Activated naive CD4-positive, alpha-beta T cell treated with anti-CD3 and anti-CD28 coated beads for 36 hours (primary cell): ENCODE data around the gene ASPA. TPM values are rescaled to one million over a fixed set of nuclear protein-coding genes. Genes with fewer than 3 reads are reported as not detected.
"Not testable (repeated sequence)": the region's sequence is repeated elsewhere in the genome, so short reads cannot be mapped to it uniquely, and the experiment has no call there.

Source experiments
- CTCF ChIA-PET: fragments of 350-600 bp; sonication (Branson Sonifier 250); formaldehyde crosslinking; loops from one replicate; lab custom pipeline; 2021; ENCODE audit warnings: antibody characterized with exemption; lab: Charles Lee
- DNase-seq: peaks from one replicate; pipeline ENCODE4 v3.0.0-alpha.2; 2020
- H3K27ac Mint-ChIP-seq: one replicate; pipeline ENCODE4 v1.8.0; 2021; ENCODE audit warnings: mild to moderate bottlenecking, mixed read lengths
- H3K27me3 Mint-ChIP-seq: one replicate; pipeline ENCODE4 v1.8.0; 2021; ENCODE audit warnings: low read depth, mixed read lengths
- H3K36me3 Mint-ChIP-seq: one replicate; pipeline ENCODE4 v1.8.0; 2021; ENCODE audit warnings: low read depth, mixed read lengths
- H3K4me1 Mint-ChIP-seq: one replicate; pipeline ENCODE4 v1.8.0; 2021; ENCODE audit warnings: low read depth, mixed read lengths
- H3K4me3 Mint-ChIP-seq: one replicate; pipeline ENCODE4 v1.8.0; 2021; ENCODE audit warnings: mild to moderate bottlenecking, moderate library complexity, mixed read lengths
- H3K9me3 Mint-ChIP-seq: one replicate; pipeline ENCODE4 v1.8.0; 2021; ENCODE audit warnings: mixed read lengths
- intact Hi-C: fragments of 100-400 bp; cut with micrococcal nuclease; formaldehyde crosslinking; loops from one replicate; pipeline ENCODE4 v1.15.1; 2023
- total RNA-seq, 2 experiments: library from RNA; stranded (reverse); gene quantifications; one replicate each; pipeline ENCODE4 v1.2.3, GENCODE V29; 2021

The ASPA gene
- total RNA-seq, 2 experiments from 2014 or later: 0.29 TPM; not detected in 1

- CTCF ChIA-PET: no interaction called here
- no peak overlapping the region for H3K4me3 Mint-ChIP-seq
- H3K27ac Mint-ChIP-seq: no peak overlapping the region
- intact Hi-C loops: no loop called here
- no peaks in the 10 kb centered on the region for H3K36me3 Mint-ChIP-seq
- H3K9me3 Mint-ChIP-seq: no peaks in the 10 kb centered on the region
- peaks cover 2% of the 10 kb centered on the region for H3K27me3 Mint-ChIP-seq
- H3K4me1 Mint-ChIP-seq: no peaks in the 10 kb centered on the region
- no peak for DNase-seq
These were observed 36.8 kb downstream of the ASPA start for GRCh38 chr17:3512505-3513171.

GRCh38 chr17:3513305-3514035 lies 37.7 kb downstream of the ASPA start:
- CTCF ChIA-PET: no interaction called here
- Mint-ChIP-seq H3K27ac (no peak overlapping the region), H3K27me3 (peaks cover 2% of the 10 kb centered on the region), H3K4me3 (no peak overlapping the region), H3K9me3 (no peaks in the 10 kb centered on the region), H3K4me1 (no peaks in the 10 kb centered on the region), H3K36me3 (no peaks in the 10 kb centered on the region)
- no peak for DNase-seq
- intact Hi-C loops: no loop called here

GRCh38 chr17:3514167-3514566 lies 38.4 kb downstream of the ASPA start:
- intact Hi-C loops, CTCF ChIA-PET, H3K9me3 Mint-ChIP-seq, H3K36me3 Mint-ChIP-seq, DNase-seq, H3K4me3 Mint-ChIP-seq, H3K27ac Mint-ChIP-seq, H3K4me1 Mint-ChIP-seq, H3K27me3 Mint-ChIP-seq: not testable (repeated sequence)

- no peak for DNase-seq
- H3K4me3 Mint-ChIP-seq: no peak overlapping the region
- intact Hi-C loops: no loop called here
- H3K27ac Mint-ChIP-seq: no peak overlapping the region
- no peaks in the 10 kb centered on the region for H3K36me3 Mint-ChIP-seq
- no peaks in the 10 kb centered on the region for H3K27me3 Mint-ChIP-seq
- H3K9me3 Mint-ChIP-seq: no peaks in the 10 kb centered on the region
- CTCF ChIA-PET: no interaction called here
- H3K4me1 Mint-ChIP-seq: no peaks in the 10 kb centered on the region
These were observed 39.1 kb downstream of the ASPA start for GRCh38 chr17:3514873-3515272.

- H3K36me3 Mint-ChIP-seq, H3K27ac Mint-ChIP-seq, H3K9me3 Mint-ChIP-seq, H3K4me1 Mint-ChIP-seq, H3K27me3 Mint-ChIP-seq, H3K4me3 Mint-ChIP-seq, intact Hi-C loops, DNase-seq: not testable (repeated sequence)
- CTCF ChIA-PET: interaction anchor here (0.7 kb wide), 1 partner anchor 15 kb away, joined by 3 read pairs; no protein-coding TSS in a partner anchor
These were observed 43.7 kb downstream of the ASPA start for GRCh38 chr17:3519472-3519871.

- no peaks in the 10 kb centered on the region for H3K27me3 Mint-ChIP-seq
- H3K36me3 Mint-ChIP-seq: no peaks in the 10 kb centered on the region
- DNase-seq: no peak
- H3K4me1 Mint-ChIP-seq: no peaks in the 10 kb centered on the region
- H3K27ac Mint-ChIP-seq: no peak overlapping the region
- intact Hi-C loops: no loop called here
- H3K9me3 Mint-ChIP-seq: no peaks in the 10 kb centered on the region
- no peak overlapping the region for H3K4me3 Mint-ChIP-seq
- CTCF ChIA-PET: no interaction called here
These were observed 48.2 kb downstream of the ASPA start for GRCh38 chr17:3524024-3524423.

- intact Hi-C loops: no loop called here
- H3K36me3 Mint-ChIP-seq: no peaks in the 10 kb centered on the region
- H3K27me3 Mint-ChIP-seq: no peaks in the 10 kb centered on the region
- H3K9me3 Mint-ChIP-seq: no peaks in the 10 kb centered on the region
- CTCF ChIA-PET: interaction anchor here (0.6 kb wide), 1 partner anchor 300 kb away, joined by 3 read pairs; no protein-coding TSS in a partner anchor
- H3K27ac Mint-ChIP-seq: no peak overlapping the region
- no peak for DNase-seq
- H3K4me1 Mint-ChIP-seq: no peaks in the 10 kb centered on the region
- no peak overlapping the region for H3K4me3 Mint-ChIP-seq
These were observed 50.7 kb downstream of the ASPA start for GRCh38 chr17:3526491-3526890.

- no peaks in the 10 kb centered on the region for H3K27me3 Mint-ChIP-seq
- no peak for DNase-seq
- CTCF ChIA-PET: no interaction called here
These were observed 51.2 kb downstream of the ASPA start for GRCh38 chr17:3526971-3527370.

GRCh38 chr17:3527468-3527867 lies 51.7 kb downstream of the ASPA start:
- DNase-seq: no peak
- Mint-ChIP-seq H3K9me3 (no peaks in the 10 kb centered on the region), H3K4me3 (no peak overlapping the region), H3K27ac (no peak overlapping the region), H3K36me3 (no peaks in the 10 kb centered on the region), H3K4me1 (no peaks in the 10 kb centered on the region), H3K27me3 (no peaks in the 10 kb centered on the region)
- intact Hi-C loops: no loop called here
- CTCF ChIA-PET: no interaction called here

More at GRCh38 chr17:3526971-3527370, 51.2 kb downstream of the ASPA start:
- H3K36me3 Mint-ChIP-seq: no peaks in the 10 kb centered on the region
- no peak overlapping the region for H3K4me3 Mint-ChIP-seq
- no peaks in the 10 kb centered on the region for H3K4me1 Mint-ChIP-seq
- no peaks in the 10 kb centered on the region for H3K9me3 Mint-ChIP-seq
- no peak overlapping the region for H3K27ac Mint-ChIP-seq
- intact Hi-C loops: no loop called here

- Mint-ChIP-seq H3K36me3 (no peaks in the 10 kb centered on the region), H3K27ac (no peak overlapping the region), H3K9me3 (no peaks in the 10 kb centered on the region), H3K4me1 (no peaks in the 10 kb centered on the region), H3K4me3 (no peak overlapping the region), H3K27me3 (no peaks in the 10 kb centered on the region)
- CTCF ChIA-PET: no interaction called here
- no peak for DNase-seq
- intact Hi-C loops: no loop called here
These were observed 52.1 kb downstream of the ASPA start for GRCh38 chr17:3527896-3528295.

- Mint-ChIP-seq H3K4me1 (no peaks in the 10 kb centered on the region), H3K27me3 (no peaks in the 10 kb centered on the region), H3K36me3 (no peaks in the 10 kb centered on the region), H3K4me3 (no peak overlapping the region), H3K9me3 (no peaks in the 10 kb centered on the region), H3K27ac (no peak overlapping the region)
- CTCF ChIA-PET: no interaction called here
- no peak for DNase-seq
- intact Hi-C loops: no loop called here
These were observed 52.6 kb downstream of the ASPA start for GRCh38 chr17:3528403-3528851.

- no peak for DNase-seq
- intact Hi-C loops: no loop called here
- H3K27ac Mint-ChIP-seq: no peak overlapping the region
- peaks cover 3% of the 10 kb centered on the region for H3K4me1 Mint-ChIP-seq
- no peaks in the 10 kb centered on the region for H3K9me3 Mint-ChIP-seq
- H3K27me3 Mint-ChIP-seq: no peaks in the 10 kb centered on the region
- CTCF ChIA-PET: no interaction called here
- no peak overlapping the region for H3K4me3 Mint-ChIP-seq
- no peaks in the 10 kb centered on the region for H3K36me3 Mint-ChIP-seq
These were observed 53.2 kb downstream of the ASPA start for GRCh38 chr17:3528880-3529511.
